ES-I3 (cell line): ENCODE results near the gene GRB7.
"Not testable (repeated sequence)": the region's sequence is repeated elsewhere in the genome, so short reads cannot be mapped to it uniquely, and the experiment has no call there.

ENCODE experiments used
- H3K36me3 ChIP-seq: 2 replicates; pipeline ENCODE4 v1.6.1; 2013; ENCODE audit warnings: mild to moderate bottlenecking, low read length, control low read depth, moderate library complexity; ENCODE audit not compliant: insufficient read depth
- H3K4me1 ChIP-seq: 2 replicates; pipeline ENCODE4 v1.6.1; 2013; ENCODE audit warnings: mild to moderate bottlenecking, control low read depth, low read length; ENCODE audit not compliant: insufficient read depth
- H3K9ac ChIP-seq: 2 replicates; pipeline ENCODE4 v1.6.1; 2013; ENCODE audit warnings: low read depth, mild to moderate bottlenecking, low read length, moderate library complexity
- H3K9me3 ChIP-seq: 2 replicates; pipeline ENCODE4 v1.6.1; 2013; ENCODE audit warnings: mild to moderate bottlenecking, low read length, moderate library complexity; ENCODE audit not compliant: control insufficient read depth, insufficient read depth

The GRB7 gene

DNA sequence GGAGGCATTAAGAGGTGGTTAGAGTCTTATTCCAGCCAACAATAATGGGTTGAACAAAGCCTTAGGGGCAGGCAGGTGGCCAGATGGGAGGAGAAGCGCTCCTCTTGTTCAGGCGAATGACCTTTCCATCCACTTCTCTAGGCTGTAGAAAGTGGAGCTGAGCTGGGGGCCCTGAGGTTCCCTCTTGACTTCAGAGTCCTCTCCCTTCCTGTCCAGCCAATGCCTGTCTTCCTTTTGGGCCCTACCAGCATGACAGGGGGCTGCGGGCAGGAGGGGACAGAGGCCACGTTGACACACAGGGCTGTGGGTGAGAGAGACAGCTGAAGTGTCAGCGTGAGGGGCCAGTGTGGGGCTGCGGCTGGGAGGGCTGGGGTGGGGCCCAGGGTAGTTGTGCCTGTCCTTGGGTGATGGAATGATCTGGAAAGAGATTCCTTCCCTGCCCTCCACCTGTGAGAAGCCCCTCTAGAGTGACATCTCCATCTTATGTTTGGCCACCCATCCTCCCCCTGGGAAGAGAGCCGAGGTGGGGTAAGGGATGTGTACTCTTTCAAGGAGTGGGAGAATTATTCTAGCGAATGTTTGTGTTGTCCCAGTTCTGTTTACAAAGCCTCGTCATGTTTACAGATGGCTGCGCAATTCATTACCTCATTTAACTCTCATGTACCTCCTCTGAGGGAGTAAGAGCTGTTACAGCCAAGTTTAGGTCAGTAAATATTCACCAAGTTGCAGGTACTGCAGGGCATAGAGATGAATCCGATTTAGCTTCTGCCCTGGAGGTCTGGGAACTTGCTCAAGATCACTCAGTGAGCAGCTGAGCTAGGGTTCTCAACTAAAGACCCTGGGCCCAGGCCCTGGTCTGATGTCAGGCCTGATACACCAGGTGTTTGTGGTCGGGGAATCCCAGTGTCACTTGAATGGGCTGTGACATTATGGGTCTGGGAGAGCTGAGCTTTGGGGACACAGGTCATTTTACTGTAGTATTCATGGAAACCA lies 34.5 kb upstream of the GRB7 start:
- Histone ChIP-seq H3K9me3 (no peaks in the 10 kb centered on the region), H3K4me1 (peaks cover 22% of the 10 kb centered on the region), H3K36me3 (peaks cover 7% of the 10 kb centered on the region; the same call in 1 of the 2 replicates), H3K9ac (no peak overlapping the region)

DNA sequence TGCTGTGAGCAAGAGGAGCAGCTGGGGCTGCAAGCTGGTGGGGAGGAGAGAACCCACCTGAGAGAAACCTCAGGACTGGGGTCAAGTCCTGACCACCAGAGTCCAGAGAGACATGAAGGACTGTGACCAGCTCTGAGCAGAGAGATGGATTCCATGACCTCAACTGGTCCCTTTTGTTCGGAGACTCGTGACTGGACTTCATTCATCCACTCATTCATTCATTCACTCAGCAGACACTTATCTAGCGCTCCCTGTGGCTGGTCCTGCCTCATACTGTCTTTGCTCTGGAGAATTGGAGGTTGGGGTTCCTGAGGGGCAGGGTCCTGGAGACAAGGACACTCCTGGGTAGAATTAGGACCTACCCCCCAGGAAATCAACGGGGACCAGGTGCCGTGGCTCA lies 33.8 kb upstream of the GRB7 start:
- Histone ChIP-seq H3K36me3 (peaks cover 7% of the 10 kb centered on the region; the same call in 1 of the 2 replicates), H3K4me1 (peaks cover 22% of the 10 kb centered on the region), H3K9me3 (no peaks in the 10 kb centered on the region), H3K9ac (no peak overlapping the region)

DNA sequence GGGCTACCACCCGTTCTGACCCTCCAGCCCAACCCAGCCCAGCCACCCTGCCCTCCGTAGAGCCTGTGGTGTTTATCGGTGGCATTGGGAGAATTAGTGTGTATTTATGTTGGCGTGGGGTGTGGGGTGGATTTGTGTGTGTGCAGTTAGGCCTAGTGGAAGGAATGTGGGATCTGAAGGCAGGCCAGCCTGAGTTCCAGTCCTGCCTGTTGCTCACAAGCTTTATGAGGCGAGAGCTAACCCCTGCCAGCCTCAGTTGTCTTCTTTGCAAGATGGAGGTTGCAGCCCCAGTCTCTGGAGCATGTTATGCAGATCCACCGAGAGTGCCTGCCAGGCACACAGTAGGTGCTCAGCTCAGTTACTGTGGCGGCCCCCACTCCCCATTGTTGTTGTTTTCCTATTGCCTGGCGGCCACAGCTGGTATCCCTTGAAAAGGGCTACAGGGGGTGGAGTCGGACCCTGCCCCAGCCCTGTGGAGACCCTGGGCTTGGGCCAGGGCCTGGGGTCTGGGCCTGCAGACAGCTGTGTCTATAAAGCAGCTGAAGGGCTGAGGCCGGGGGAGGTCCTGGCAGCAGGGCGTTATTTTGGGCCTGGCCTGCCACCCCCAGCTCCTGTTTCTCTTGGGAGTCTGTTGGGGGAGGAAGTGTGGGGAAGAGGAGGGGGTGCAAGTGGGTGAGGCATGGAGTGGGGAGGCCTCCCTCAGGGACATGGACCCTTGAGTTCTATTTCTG lies 32.8 kb upstream of the GRB7 start:
- peaks cover 10% of the 10 kb centered on the region; the same call in 1 of the 2 replicates for H3K36me3 ChIP-seq
- H3K9ac ChIP-seq = no peak overlapping the region
- H3K4me1 ChIP-seq = peaks cover 22% of the 10 kb centered on the region

GRCh38 chr17:39705786-39706348 lies 31.9 kb upstream of the GRB7 start:
- H3K9me3 ChIP-seq = no peaks in the 10 kb centered on the region
- H3K4me1 ChIP-seq = peaks cover 22% of the 10 kb centered on the region
- H3K36me3 ChIP-seq = peaks cover 17% of the 10 kb centered on the region; the same call in 1 of the 2 replicates
- H3K9ac ChIP-seq = no peak overlapping the region

More for the DNA sequence above, 32.8 kb upstream of the GRB7 start:
- no peaks in the 10 kb centered on the region for H3K9me3 ChIP-seq

DNA sequence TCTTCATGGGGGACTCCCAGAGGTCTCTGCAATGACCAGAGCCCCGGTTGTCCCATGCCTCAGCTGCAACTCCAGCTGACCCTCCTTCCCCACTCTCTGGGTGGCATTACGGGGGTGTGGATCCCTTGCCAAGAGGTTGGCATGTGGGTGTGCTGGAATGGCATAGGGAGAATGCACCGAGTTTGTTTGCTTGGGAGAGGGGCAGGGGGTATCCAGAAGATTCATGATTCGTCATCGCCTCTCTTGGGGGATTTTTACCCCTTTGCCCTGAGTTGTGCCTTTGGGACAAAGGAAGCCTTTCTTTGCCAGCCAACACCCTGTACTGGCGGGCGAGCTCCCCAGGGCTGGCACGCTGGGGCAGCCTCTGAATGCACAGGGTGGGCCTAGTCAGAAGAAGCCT lies 31.4 kb upstream of the GRB7 start:
- Histone ChIP-seq H3K36me3 (peaks cover 17% of the 10 kb centered on the region; the same call in 1 of the 2 replicates), H3K9me3 (no peaks in the 10 kb centered on the region), H3K4me1 (peaks cover 22% of the 10 kb centered on the region), H3K9ac (no peak overlapping the region)

GRCh38 chr17:39706921-39707337 lies 30.8 kb upstream of the GRB7 start:
- no peaks in the 10 kb centered on the region for H3K9me3 ChIP-seq
- no peak overlapping the region for H3K9ac ChIP-seq
- peaks cover 18% of the 10 kb centered on the region for H3K4me1 ChIP-seq
- H3K36me3 ChIP-seq = peaks cover 20% of the 10 kb centered on the region

DNA sequence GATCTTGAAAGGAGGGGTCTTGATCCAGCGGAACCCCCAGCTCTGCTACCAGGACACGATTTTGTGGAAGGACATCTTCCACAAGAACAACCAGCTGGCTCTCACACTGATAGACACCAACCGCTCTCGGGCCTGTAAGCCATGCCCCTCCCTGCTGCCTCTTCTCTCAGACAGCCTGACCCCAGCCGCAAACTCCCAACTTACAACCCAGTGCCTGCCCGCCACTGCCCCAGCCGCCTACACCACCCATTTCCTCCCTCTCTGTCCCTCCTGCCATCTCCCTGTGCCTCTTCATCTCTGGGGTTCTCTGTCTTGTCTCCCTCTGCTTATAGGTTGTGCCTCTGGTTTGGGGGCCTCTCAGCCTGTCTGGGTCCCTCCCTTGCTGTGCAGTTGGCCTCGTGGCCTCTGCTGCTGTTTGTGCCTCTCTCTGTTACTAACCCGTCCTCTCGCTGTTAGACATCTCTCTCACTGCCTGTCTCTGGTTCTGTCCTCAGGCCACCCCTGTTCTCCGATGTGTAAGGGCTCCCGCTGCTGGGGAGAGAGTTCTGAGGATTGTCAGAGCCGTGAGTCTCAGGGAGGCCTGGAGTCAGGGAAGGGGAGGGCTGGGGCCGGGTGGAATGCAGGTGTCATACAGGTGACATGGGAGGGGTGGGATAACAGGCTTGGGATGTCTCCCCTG lies 28.3 kb upstream of the GRB7 start:
- no peaks in the 10 kb centered on the region for H3K9me3 ChIP-seq
- H3K36me3 ChIP-seq = peaks cover 26% of the 10 kb centered on the region
- peaks cover 5% of the 10 kb centered on the region; the same call in 1 of the 2 replicates for H3K4me1 ChIP-seq
- H3K9ac ChIP-seq = no peak overlapping the region

DNA sequence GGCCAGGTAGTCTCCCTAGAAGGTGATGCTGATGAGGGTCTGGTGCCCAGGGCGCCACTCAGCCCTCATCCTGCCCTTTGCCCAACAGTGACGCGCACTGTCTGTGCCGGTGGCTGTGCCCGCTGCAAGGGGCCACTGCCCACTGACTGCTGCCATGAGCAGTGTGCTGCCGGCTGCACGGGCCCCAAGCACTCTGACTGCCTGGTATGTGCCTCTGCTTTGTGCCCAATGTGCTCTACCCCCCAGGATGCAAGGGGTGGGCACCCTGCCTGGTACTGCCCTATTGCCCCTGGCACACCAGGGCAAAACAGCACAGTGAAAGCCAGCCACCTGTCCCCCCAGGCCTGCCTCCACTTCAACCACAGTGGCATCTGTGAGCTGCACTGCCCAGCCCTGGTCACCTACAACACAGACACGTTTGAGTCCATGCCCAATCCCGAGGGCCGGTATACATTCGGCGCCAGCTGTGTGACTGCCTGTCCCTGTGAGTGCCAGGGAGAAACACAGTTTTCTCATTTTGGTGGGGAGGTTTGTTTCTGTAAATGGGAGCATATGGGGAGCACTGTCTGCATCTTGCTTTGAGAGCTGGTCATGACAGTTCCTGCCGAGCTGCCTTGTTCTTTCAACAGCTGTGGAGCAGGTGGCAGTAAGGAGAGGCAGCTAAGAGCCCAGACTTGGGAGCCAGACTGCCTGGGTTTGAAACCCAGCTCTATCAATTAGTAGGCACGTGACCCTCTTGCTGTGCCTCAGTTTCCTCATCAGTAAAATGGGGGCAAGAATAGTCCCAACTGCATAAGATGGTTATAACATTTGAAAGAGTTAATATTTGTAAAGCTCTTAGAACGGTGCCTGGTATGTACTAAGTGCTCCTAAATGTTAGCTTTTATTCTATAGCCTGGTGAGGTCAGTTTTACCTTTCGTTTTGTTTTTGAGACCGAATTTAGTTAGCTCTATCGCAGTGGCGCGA lies 27.5 kb upstream of the GRB7 start:
- no peaks in the 10 kb centered on the region for H3K9me3 ChIP-seq
- H3K36me3 ChIP-seq = peaks cover 28% of the 10 kb centered on the region
- no peaks in the 10 kb centered on the region; the same call in 1 of the 2 replicates for H3K4me1 ChIP-seq
- no peak overlapping the region for H3K9ac ChIP-seq

DNA sequence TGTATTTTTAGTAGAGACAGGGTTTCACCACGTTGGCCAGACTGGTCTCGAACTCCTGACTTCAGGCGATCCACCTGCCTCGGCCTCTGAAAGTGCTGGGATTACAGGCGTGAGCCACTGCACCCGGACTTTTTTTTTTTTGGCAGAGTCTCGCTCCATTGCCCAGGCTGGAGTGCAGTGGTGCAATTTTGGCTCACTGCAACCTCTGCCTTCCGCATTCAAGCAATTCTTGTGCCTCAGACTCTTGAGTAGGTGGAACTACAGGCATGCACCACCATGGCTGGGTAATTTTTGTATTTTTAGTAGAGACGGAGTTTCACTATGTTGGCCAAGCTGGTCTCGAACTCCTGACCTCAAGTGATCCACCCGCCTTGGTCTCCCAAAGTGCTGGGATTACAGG lies 26.7 kb upstream of the GRB7 start:
- not testable (repeated sequence) for H3K4me1 ChIP-seq, H3K9ac ChIP-seq, H3K9me3 ChIP-seq
- peaks cover 33% of the 10 kb centered on the region for H3K36me3 ChIP-seq

- Histone ChIP-seq H3K9me3 (no peaks in the 10 kb centered on the region), H3K4me1 (no peaks in the 10 kb centered on the region), H3K36me3 (peaks cover 33% of the 10 kb centered on the region), H3K9ac (no peak overlapping the region)
These were observed 25.9 kb upstream of the GRB7 start for GRCh38 chr17:39711851-39712250.

- H3K4me1 ChIP-seq = no peaks in the 10 kb centered on the region
- H3K36me3 ChIP-seq = peaks cover 26% of the 10 kb centered on the region
- no peak overlapping the region for H3K9ac ChIP-seq
- no peaks in the 10 kb centered on the region for H3K9me3 ChIP-seq
These were observed 23.5 kb upstream of the GRB7 start for GRCh38 chr17:39714234-39714633.

GRCh38 chr17:39715375-39716072 lies 22.2 kb upstream of the GRB7 start:
- Histone ChIP-seq H3K4me1 (no peaks in the 10 kb centered on the region), H3K9me3 (no peaks in the 10 kb centered on the region), H3K9ac (no peak overlapping the region), H3K36me3 (peaks cover 33% of the 10 kb centered on the region)
